ELR (cell line): Measurements from ENCODE around the gene MECP2.
"Not testable (repeated sequence)": the region's sequence is repeated elsewhere in the genome, so short reads cannot be mapped to it uniquely, and the experiment has no call there.

Experiments used
- DNase-seq: peaks from one replicate; pipeline ENCODE4 v3.0.0-alpha.2; 2015; ENCODE audit warnings: low read depth

MECP2 gene

DNA sequence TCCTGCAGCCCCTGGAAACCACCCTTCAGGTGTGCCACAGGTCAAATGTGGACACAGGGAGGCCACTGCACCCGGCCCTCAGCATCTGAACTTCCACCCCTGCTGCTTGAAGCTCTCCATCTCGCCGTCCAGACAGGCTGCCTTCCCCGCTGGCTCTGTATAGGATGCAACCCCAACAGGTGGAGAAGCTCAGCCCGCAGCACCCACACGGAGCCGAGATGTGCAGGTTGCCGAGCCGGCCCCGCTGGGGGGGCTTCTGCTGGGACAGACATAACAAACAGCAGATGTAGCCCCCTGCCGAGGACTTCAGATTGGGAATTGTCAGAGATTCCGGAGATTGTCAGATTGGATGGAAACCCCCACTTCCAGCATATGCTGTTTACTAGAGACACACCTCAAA is 104.4 kb downstream of the MECP2 start:
- DNase-seq: no peak

DNA sequence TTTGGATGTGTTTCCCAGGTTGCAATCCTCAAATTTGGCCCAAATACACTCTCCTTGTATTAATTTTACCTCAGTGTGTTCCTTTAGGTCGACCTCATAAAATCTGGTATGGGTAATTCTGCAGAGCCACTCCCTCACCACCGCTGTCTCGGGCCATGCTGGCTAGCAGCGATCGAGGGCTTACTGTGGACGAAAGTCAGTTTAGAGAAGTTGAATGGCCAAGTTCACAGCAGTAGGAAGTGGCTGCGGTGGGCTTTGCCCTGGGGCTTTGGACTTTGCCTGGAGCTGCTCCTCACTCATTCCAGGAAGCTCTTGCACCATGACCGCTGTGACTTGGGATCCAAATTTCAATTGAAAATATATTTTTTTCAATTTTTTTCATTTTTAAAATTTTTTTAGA is 105.3 kb downstream of the MECP2 start:
- DNase-seq: no peak

DNA sequence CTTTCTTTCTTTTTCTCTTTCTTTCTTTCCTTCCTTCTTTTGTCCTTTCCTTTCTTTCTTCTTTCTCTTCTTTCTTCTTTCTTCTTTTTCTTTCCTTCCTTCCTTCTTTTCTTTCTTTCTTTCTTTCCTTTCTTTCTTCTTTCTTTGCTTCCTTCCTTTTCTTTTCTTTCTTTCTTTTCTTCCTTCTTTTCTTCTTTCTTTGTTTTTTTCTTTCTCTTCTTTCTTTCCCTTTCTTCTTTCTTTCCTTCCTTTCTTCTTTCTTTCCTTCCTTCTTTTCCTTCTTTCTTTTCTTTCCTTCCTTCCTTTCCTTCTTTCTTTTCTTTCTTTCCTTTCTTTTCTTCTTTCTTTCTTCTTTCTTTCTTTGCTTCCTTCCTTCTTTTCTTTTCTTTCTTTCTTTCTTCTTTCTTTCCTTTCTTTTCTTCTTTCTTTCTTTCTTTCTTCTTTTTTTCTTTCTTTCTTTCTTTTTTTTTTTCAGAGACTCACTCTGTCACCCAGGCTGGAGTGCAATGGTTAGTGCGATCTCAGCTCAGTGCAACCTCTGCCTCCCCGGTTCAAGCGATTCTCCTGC is 106.4 kb downstream of the MECP2 start:
- DNase-seq: no peak

DNA sequence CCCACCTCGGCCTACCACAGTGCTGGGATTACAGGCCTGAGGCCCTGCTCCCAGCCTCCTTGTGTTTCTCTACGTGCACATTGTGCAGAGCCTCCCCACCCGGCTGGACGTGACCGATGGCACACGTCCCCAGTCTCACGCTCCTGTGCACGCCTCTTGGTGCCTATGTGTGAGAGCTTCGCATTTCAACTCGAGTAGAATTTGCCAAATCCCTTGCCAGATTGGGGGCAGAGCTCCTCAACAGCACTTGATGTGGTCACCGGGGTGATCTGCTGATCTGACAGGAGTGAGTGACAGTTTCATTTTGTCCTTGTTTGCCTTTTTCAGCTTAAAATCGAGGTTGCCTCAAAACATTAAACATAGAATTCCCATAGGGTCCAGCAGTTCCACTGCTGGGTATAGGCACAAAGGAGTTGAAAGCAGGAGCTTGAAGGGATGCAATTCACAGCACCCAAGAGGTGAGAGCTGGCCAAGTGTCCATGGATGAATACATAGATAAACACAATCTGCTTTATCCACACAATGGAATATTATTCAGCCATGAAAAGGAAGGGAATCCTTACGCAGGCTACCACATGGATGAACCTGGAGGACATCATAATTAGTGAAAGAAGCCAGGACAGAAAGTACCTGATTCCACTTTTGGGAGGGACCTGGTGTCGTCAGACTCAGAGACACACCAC is 107.4 kb downstream of the MECP2 start:
- no peak for DNase-seq

DNA sequence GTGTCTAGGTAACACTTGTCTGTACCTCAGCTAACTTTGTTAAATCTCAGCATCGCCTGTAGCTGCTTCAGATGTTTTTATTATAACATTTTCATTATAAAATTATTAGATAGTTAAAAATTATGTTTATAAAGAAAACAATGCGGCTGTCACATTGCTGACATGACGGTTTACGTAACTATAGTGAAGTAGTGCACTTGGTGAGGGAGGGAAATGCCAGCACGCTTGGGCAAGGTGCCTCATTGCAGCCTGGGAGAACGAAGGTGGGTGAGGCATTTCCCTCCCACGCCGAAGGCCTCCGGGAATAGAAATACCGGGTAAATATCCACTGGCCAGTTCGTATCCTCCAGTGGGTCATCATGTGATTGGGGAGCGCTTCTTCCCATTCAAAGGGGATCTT is 109.0 kb downstream of the MECP2 start:
- no peak for DNase-seq

DNA sequence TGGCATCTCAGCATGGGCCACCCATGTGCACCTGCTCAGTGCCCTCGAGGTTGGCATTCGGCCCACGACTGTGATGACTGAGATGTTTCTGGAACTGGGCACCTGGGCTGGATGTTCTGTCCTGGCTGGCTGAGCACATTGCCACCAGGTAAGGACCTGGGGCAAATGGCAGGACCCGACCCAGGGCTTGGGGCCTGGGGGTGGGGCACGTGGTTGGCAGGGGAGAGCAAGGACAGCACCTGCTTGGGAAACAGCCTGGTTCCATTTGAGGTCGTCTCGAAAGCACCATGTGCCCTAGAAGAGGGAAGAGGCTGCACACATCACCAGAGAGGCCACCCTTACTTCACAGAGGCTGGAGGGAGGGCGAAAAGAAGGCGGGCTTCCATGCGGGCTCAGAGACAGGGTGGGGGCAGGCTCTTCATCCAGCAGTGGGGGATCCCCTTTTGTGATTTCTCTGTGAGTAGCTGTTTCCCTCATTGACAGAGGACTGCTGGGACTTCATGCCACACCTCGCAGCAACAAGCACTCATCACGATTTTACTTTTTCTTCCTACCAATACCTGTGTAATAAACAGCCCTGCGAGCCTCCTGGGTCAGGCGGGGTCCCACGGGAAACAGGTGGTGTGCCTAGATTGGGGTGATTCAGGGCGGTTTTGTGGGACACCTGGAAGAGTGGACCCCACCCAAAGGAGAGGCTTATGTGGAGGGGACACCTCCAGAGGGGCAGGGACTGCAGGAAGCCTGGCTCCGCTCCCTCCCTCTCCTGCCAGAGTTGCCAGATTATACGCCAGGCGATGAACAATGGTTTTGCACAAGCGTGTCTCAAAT is 113.0 kb downstream of the MECP2 start:
- no peak for DNase-seq

DNA sequence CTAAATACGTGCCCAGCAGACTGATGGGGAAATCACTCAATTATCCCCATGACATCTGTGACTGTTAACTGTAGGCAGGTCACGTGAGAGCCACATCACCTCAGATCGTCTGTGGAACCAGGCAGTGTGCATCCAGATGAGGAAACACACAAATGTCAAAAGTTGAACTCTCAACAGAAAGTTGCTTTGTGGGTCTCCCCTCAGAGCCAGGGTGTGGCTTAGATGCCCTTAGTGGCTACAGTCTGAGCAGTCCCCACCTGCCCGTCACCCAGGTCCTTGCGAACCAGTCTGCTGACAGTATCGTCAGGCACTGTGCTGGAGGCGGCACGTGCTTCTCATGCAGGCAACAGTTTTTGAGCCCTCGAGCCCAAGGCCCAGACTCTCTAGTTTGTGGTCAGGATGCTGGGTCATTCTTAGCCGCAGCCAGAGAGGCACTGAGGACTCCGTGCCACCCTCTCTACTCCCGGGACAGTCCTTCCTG is 114.2 kb downstream of the MECP2 start:
- no peak for DNase-seq

DNA sequence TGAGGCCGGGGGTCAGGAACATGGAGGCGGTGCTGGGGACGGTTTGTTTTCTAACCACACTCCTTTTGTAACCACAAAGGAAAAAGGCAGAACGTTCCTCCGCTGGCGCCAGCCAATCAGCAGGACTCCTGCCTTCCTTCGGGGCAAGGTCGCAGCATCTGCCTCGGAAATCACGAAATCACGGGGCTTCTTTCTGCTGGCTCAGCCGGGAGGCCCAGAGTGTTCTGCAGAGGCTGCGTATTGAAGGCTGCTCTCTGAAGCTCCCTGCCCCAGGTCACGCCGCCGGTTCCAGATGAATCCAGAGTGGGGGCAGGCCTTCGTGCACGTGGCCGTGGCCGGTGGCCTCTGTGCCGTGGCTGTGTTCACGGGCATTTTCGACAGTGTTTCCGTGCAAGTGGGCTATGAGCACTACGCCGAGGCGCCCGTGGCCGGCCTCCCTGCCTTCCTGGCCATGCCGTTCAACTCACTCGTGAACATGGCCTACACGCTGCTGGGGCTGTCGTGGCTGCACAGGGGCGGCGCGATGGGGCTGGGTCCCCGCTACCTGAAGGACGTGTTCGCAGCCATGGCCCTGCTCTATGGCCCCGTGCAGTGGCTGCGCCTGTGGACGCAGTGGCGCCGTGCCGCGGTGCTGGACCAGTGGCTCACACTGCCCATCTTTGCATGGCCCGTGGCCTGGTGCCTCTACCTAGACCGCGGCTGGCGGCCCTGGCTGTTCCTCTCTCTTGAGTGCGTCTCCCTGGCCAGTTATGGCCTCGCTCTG is 115.6 kb downstream of the MECP2 start:
- DNase-seq: no peak

DNA sequence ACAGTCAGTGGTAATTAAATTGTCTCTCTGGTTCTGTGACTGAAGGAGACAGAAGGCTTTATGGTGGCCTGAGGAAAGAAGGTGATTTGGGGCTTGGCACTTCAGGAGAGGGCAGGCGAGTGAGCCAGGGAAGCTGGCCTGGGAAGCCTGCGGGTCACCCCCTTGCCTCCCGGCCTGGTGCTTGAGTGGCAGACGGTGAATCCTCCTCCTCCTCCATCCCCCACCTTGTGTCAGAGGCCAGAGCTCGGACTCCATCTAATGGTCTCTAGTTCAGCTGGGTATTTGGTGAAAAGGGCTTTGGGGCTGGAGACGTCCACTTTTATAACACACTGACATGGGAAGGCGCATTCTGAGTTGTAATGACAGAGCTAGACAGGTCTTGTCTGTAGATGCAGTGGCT is 116.3 kb downstream of the MECP2 start:
- DNase-seq: no peak

DNA sequence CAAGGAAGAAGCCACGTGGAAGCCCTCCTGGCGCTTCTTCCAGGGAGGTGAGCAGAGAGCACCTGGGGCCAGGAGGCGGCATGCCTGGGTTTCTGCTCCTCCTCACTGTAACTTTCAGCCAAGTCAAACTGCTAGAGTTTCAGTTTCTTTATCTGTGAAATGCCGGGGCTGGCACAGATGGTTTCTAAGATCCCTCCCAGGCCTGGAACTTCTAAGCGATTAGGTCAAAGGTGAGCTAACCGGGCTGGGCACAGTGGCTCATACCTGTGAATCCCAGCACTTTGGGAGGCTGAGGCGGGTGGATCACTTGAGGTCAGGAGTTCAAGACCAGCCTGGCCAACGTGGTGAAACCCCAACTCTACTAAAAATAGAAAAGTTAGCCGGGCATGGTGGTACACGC is 117.1 kb downstream of the MECP2 start:
- DNase-seq: not testable (repeated sequence)

DNA sequence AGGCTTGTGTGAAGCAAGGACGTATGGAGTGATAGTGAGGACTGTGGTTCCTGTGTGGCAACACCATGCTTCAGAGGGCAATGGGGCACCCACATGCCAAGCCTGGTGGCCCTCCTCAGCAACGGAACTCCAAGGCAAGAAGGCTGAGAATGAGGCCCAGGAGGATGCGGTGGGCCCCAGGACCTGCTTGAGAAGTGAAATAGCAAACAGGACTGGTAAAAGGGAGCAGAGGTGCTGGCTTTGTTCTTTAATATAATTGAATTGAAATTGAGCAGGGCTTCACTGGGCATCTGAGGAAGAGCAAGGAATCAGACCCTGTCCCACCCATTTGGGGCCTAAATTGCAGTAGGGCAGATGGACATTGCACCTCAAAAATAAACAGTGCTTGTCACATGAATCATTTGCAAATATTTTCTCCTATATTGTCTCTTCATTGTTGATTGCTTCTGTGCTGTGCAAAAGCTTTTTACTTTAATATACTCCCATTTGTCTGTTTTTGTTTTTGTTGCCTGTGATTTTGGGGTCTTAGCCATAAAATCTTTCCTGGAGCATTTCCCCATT is 122.7 kb downstream of the MECP2 start:
- DNase-seq: no peak

DNA sequence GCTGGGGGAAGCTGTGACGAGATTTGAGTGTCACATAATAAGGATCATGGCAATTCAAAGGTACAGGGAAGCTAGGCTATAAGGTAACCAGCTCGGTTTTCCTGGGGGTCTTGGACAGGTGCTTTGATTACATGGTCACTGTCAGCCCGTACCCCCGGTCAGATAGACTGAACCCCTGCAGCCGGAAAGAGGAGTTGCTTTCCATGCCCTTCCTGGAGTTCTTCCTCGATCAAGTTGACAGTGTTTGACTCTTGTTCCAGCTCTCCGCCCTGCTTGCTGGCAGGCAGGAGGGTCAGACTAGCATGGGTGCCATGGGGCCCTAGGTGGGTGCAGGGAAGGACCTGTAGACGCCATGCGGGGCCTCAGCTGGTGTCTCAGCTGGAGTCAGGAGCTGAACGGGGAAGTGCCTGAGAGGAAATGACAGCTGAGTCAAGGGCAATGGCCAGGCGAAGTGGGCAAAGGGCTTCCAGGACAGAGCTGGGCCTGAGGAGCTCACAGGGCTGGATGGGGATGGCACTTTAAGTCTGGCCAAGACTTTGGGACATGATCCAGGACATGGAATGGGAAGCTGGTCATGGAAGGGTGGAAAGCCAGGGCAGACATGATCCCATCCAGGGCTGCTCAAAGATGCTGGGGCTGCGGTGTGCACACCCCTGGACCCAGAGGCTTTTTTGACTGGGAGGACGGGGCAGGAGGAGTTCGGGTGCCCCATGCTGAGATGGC is 123.4 kb downstream of the MECP2 start:
- DNase-seq: no peak

DNA sequence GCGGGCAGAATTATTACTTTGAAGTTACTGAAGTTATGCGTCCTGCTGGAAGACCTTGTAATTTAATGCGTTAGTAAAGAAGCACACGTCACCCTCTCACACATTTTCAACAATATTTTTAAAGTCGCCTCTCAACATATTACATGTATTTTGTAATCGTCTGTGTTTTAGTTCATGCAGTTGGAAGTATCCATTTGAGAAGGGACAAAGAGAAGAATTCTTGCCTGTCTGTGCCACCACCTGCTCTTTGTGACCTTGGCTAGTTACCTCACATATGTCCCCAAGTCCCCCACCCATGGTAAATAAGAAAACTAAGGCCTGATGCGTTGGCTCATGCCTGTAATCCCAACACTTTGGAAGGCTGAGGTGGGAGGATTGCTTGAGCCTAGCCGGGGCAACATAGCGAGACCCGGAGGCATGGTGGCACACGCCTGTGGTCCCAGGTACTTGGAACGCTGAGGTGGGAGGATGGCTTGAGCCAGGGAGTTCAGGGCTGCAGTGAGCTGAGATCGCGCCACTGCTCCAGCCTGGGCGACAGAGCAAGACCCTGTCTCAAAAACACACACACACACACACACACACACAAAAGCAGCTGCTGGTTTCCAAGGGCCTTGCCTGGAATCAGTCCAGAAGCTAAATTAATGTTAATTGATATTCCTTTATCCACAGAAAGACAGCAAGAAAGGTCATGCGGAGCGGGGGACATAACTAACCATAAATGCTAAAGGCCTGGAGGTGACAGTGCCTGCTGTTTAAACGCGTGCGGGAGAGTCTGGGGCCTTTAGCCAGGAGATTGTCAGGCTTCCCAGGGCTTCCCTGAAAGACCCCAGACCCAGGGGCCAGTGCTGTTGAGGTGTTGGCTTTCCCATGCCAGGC is 124.2 kb downstream of the MECP2 start:
- DNase-seq: no peak

DNA sequence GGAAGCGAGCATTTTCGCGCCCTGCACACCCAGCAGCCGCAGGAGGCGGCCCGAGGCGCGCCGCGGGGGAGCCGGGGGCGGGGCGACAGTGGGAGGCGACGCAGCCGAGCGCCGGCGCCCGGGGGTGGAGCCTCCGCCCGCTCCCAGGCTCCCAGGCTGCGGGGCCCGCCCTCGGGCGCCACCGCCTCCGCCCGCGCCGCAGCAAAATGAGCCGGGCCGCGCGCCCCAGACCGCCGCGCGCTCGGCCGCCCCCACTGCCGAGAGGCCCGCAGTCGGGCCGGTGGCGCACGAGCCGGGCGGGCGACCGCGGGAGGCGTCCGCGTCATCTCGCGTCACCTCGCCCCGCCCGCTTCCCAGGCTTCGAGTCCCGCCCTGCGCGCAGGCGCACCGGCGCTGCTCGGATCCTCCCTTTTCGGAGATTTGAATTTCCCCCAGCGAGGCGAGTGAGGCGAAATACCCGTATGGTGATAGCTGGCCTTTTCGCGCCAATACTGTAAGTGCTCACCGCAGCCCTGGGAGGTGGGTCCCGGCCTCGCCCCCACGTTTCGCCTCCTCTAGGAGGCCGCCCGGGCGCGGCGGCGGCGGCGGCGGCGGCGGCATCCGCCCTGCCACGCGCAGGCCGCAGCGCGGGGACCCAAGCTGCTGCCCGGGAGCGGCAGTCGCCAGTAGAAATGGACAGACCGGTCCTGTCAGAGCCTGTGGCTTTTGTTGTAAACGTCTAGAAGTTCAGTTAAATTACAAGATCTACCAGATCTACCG is 125.0 kb downstream of the MECP2 start, which contains the start of gene TMEM187:
Gene TMEM187 (plus strand): TSS at position 387 of the 759 bp plus-strand sequence. CDS start 9,309 bp downstream, outside the sequence.
- DNase-seq: peak; percentile 93
